ENCODE data around the gene SPAG16. TPM values are rescaled to one million over a fixed set of nuclear protein-coding genes. Genes with fewer than 3 reads are reported as not detected.

The SPAG16 gene
- total and polyA plus RNA-seq, 4 donors, result 8.7 to 90.6 (median 21.6) TPM

DNA sequence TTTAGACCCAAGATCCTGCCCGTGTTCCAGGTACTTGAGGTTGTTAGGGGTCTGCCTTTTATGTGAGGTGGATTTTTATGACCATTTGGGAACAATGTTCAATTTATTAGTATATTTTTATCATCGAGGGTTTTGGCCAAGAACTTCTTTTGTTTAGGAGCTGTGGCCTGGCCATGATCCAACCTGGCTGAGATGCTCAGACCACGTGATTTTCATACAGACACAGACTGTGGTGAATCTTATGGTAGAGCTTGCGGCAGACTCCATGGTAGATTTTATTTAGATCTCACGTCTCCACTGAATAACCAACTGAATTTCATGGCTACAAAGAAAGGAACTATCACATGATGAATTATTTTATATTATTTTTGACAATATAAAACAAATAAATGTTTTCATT lies 721.1 kb downstream of the SPAG16 start:
- Histone ChIP-seq H3K27me3 (ENCODE audit: control insufficient read depth in 3 of 3, insufficient read depth in 3 of 3, low read length in 2 of 3) (no peaks in the 10 kb centered on the region), H3K4me3 (no peak overlapping the region), H3K9ac (ENCODE audit: insufficient read depth in 1 of 2, low read length in 2 of 2) (no peak overlapping the region), H3K9me3 (ENCODE audit: control insufficient read depth in 4 of 4, insufficient read depth in 3 of 4, low read length in 3 of 4) (no peaks in the 10 kb centered on the region), H3K36me3 (ENCODE audit: control insufficient read depth in 4 of 4, insufficient read depth in 4 of 4, low read length in 4 of 4) (no peaks in the 10 kb centered on the region), H3K4me1 (ENCODE audit: control insufficient read depth in 5 of 5, insufficient read depth in 5 of 5, low read length in 5 of 5) (no peaks in the 10 kb centered on the region), H3K27ac (ENCODE audit: low read depth in 1 of 2, low read length in 1 of 2) (no peak overlapping the region)
- 58 to 68% methylated on average over 5 of the region's 5 CpGs for WGBS, 2 donors
- TF ChIP-seq, protein P1, sequence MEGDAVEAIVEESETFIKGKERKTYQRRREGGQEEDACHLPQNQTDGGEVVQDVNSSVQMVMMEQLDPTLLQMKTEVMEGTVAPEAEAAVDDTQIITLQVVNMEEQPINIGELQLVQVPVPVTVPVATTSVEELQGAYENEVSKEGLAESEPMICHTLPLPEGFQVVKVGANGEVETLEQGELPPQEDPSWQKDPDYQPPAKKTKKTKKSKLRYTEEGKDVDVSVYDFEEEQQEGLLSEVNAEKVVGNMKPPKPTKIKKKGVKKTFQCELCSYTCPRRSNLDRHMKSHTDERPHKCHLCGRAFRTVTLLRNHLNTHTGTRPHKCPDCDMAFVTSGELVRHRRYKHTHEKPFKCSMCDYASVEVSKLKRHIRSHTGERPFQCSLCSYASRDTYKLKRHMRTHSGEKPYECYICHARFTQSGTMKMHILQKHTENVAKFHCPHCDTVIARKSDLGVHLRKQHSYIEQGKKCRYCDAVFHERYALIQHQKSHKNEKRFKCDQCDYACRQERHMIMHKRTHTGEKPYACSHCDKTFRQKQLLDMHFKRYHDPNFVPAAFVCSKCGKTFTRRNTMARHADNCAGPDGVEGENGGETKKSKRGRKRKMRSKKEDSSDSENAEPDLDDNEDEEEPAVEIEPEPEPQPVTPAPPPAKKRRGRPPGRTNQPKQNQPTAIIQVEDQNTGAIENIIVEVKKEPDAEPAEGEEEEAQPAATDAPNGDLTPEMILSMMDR (IDR thresholded peaks at IDR 0.05; ENCODE audit: control extremely low read depth, extremely low read depth), result no peak
- ATAC-seq (ENCODE audit: insufficient read depth, low FRiP score), result no peak
- DNase-seq, result peak in 1 of 3 donors; percentile 0

- Histone ChIP-seq H3K4me3 (no peak overlapping the region), H3K9ac (ENCODE audit: insufficient read depth in 1 of 2, low read length in 2 of 2) (no peak overlapping the region), H3K36me3 (ENCODE audit: control insufficient read depth in 4 of 4, insufficient read depth in 4 of 4, low read length in 4 of 4) (no peaks in the 10 kb centered on the region), H3K27me3 (ENCODE audit: control insufficient read depth in 3 of 3, insufficient read depth in 3 of 3, low read length in 2 of 3) (no peaks in the 10 kb centered on the region), H3K4me1 (ENCODE audit: control insufficient read depth in 5 of 5, insufficient read depth in 5 of 5, low read length in 5 of 5) (no peaks in the 10 kb centered on the region), H3K9me3 (ENCODE audit: control insufficient read depth in 4 of 4, insufficient read depth in 3 of 4, low read length in 3 of 4) (no peaks in the 10 kb centered on the region), H3K27ac (ENCODE audit: low read depth in 1 of 2, low read length in 1 of 2) (no peak overlapping the region)
- 54 to 55% methylated on average over 2 of the region's 2 CpGs for WGBS, 2 donors
- TF ChIP-seq, protein P1 (IDR thresholded peaks at IDR 0.05; ENCODE audit: control extremely low read depth, extremely low read depth), result no peak
- ATAC-seq (ENCODE audit: insufficient read depth, low FRiP score), result no peak
- no peak for DNase-seq
Measured at GRCh38 chr2:214006601-214007000, 722.3 kb downstream of the SPAG16 start.

- Histone ChIP-seq H3K36me3 (ENCODE audit: control insufficient read depth in 4 of 4, insufficient read depth in 4 of 4, low read length in 4 of 4) (no peaks in the 10 kb centered on the region), H3K4me1 (ENCODE audit: control insufficient read depth in 5 of 5, insufficient read depth in 5 of 5, low read length in 5 of 5) (no peaks in the 10 kb centered on the region), H3K9ac (ENCODE audit: insufficient read depth in 1 of 2, low read length in 2 of 2) (no peak overlapping the region), H3K27ac (ENCODE audit: low read depth in 1 of 2, low read length in 1 of 2) (no peak overlapping the region), H3K4me3 (no peak overlapping the region), H3K9me3 (ENCODE audit: control insufficient read depth in 4 of 4, insufficient read depth in 3 of 4, low read length in 3 of 4) (no peaks in the 10 kb centered on the region), H3K27me3 (ENCODE audit: control insufficient read depth in 3 of 3, insufficient read depth in 3 of 3, low read length in 2 of 3) (no peaks in the 10 kb centered on the region)
- ATAC-seq (ENCODE audit: insufficient read depth, low FRiP score) (no peak), DNase-seq (no peak)
- WGBS, 2 donors, result 73 to 84% methylated on average over 3 of the region's 3 CpGs
- TF ChIP-seq, protein P1 (IDR thresholded peaks at IDR 0.05; ENCODE audit: control extremely low read depth, extremely low read depth), result no peak
Measured at GRCh38 chr2:214011676-214012075, 727.4 kb downstream of the SPAG16 start.

DNA sequence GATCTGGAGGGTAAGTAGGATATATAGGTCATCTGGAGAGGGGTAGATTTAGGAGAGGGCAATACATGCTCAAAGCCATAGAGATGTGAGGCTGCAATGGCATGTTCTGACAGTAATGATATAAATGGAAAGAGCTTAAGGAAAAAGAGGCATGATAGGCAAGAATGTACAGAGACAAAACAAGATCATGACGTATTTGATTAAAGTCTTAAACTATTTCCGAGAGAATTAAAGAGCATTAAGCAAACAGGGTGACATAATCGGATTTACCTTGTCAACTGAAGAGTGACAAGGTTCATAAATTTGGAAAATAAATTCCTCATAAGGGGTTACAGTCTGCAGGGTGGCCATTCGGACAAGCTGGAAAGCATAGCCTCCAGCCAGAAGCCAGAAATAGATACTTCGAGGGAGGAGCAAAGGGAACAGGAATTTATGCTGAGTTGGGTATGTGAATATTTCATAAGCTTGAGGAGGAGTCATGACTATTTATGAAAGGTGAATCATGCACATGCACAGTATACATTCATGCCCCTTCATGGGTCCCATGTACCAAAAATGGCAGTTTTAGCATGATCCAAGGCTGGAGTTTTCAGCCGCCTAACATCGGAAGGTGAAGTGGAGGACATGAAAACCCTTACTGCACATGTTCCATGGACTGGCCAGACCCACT lies 730.4 kb downstream of the SPAG16 start:
- Histone ChIP-seq H3K4me1 (ENCODE audit: control insufficient read depth in 5 of 5, insufficient read depth in 5 of 5, low read length in 5 of 5) (no peaks in the 10 kb centered on the region), H3K9ac (ENCODE audit: insufficient read depth in 1 of 2, low read length in 2 of 2) (no peak overlapping the region), H3K9me3 (ENCODE audit: control insufficient read depth in 4 of 4, insufficient read depth in 3 of 4, low read length in 3 of 4) (no peaks in the 10 kb centered on the region), H3K4me3 (no peak overlapping the region), H3K27me3 (ENCODE audit: control insufficient read depth in 3 of 3, insufficient read depth in 3 of 3, low read length in 2 of 3) (no peaks in the 10 kb centered on the region), H3K36me3 (ENCODE audit: control insufficient read depth in 4 of 4, insufficient read depth in 4 of 4, low read length in 4 of 4) (no peaks in the 10 kb centered on the region), H3K27ac (ENCODE audit: low read depth in 1 of 2, low read length in 1 of 2) (no peak overlapping the region)
- 82 to 88% methylated on average over 7 of the region's 7 CpGs for WGBS, 2 donors
- ATAC-seq (ENCODE audit: insufficient read depth, low FRiP score) (no peak), DNase-seq (no peak)
- TF ChIP-seq, protein P1 (IDR thresholded peaks at IDR 0.05; ENCODE audit: control extremely low read depth, extremely low read depth), result no peak

Measured in lung (tissue), 12 donors.